IMR-90 (cell line): ENCODE data around the gene GAL3ST3. TPM values are rescaled to one million over a fixed set of nuclear protein-coding genes. Genes with fewer than 3 reads are reported as not detected.

Experiments used
- ATAC-seq: fragments of 200-7000 bp; cut with Tn5 transposase; 2 replicates; pipeline ENCODE4 v1.9.1; 2020; ENCODE audit warnings: low read depth, mild to moderate bottlenecking, moderate library complexity
- BruUV-seq: library from RNA; stranded (reverse); fragments of 400-500 nt; replicated peaks from 2 replicates; lab custom pipeline; 2021; lab: Mats Ljungman, UMichigan
- CTCF ChIA-PET: fragments of 300-600 bp; formaldehyde crosslinking; extraction: SDS; loops from one replicate; lab custom pipeline; 2021; ENCODE audit warnings: antibody characterized with exemption; lab: Yijun Ruan, JAX
- POLR2A ChIA-PET: fragments of 300-600 bp; sonication (Branson Sonifier 250); formaldehyde crosslinking; loops from one replicate; lab custom pipeline; 2022; ENCODE audit warnings: antibody characterized with exemption; ENCODE audit not compliant: unreplicated experiment; lab: Charles Lee
- DNase-seq: peaks from one replicate; pipeline ENCODE4 v3.0.0; 2013
- H2AFZ ChIP-seq: replicated peaks from 2 replicates; pipeline ENCODE3; 2013; ENCODE audit warnings: low read length, mild to moderate bottlenecking; ENCODE audit not compliant: poor library complexity
- H2AK5ac ChIP-seq: 2 replicates; pipeline ENCODE4 v1.6.1; 2013; ENCODE audit warnings: low read depth, low read length, inconsistent platforms
- H2AK9ac ChIP-seq: replicated peaks from 2 replicates; pipeline ENCODE3; 2013; ENCODE audit warnings: mild to moderate bottlenecking, low read depth, low read length, moderate library complexity; ENCODE audit not compliant: poor library complexity
- H2BK120ac ChIP-seq: 2 replicates; pipeline ENCODE4 v1.6.1; 2013; ENCODE audit warnings: low read depth, low read length, inconsistent platforms
- H2BK15ac ChIP-seq: 3 replicates; pipeline ENCODE4 v1.6.1; 2013; ENCODE audit warnings: low read depth, low read length, inconsistent platforms
- H2BK20ac ChIP-seq: 2 replicates; pipeline ENCODE4 v1.6.1; 2013; ENCODE audit warnings: low read depth, mild to moderate bottlenecking, inconsistent platforms, low read length, moderate library complexity
- H2BK5ac ChIP-seq: 2 replicates; pipeline ENCODE4 v1.6.1; 2013; ENCODE audit warnings: mild to moderate bottlenecking, low read depth, low read length, inconsistent platforms; ENCODE audit not compliant: poor library complexity, severe bottlenecking
- H3K14ac ChIP-seq: replicated peaks from 2 replicates; pipeline ENCODE4 v1.6.1; 2013; ENCODE audit warnings: low read depth, low read length, inconsistent platforms
- H3K18ac ChIP-seq: 2 replicates; pipeline ENCODE4 v1.6.1; 2013; ENCODE audit warnings: low read depth, low read length, control low read depth
- H3K23ac ChIP-seq: 2 replicates; pipeline ENCODE4 v1.6.1; 2013; ENCODE audit warnings: low read depth, low read length, inconsistent platforms
- H3K27ac ChIP-seq: 2 replicates; pipeline ENCODE4 v1.5.1; 2013; ENCODE audit warnings: mild to moderate bottlenecking, control low read depth, low read length; ENCODE audit not compliant: insufficient read depth
- H3K27me3 ChIP-seq: 2 replicates; pipeline ENCODE4 v1.6.1; 2013; ENCODE audit warnings: low read length; ENCODE audit not compliant: control insufficient read depth, insufficient read depth
- H3K36me3 ChIP-seq: 2 replicates; pipeline ENCODE4 v1.6.1; 2013; ENCODE audit warnings: low read length, mixed read lengths; ENCODE audit not compliant: control insufficient read depth, insufficient read depth
- H3K4ac ChIP-seq: 2 replicates; pipeline ENCODE4 v1.6.1; 2013; ENCODE audit warnings: low read depth, low read length, inconsistent platforms
- H3K4me1 ChIP-seq: 2 replicates; pipeline ENCODE4 v1.6.1; 2013; ENCODE audit warnings: low read length, mixed read lengths; ENCODE audit not compliant: control insufficient read depth, insufficient read depth
- H3K4me2 ChIP-seq: 2 replicates; pipeline ENCODE4 v1.6.1; 2013; ENCODE audit warnings: low read depth, mild to moderate bottlenecking, control low read depth, low read length, moderate library complexity
- H3K4me3 ChIP-seq: 2 replicates; pipeline ENCODE4 v1.5.1; 2013; ENCODE audit warnings: low read depth, mild to moderate bottlenecking, control low read depth, low read length, moderate library complexity; ENCODE audit not compliant: insufficient read depth
- H3K56ac ChIP-seq: 2 replicates; pipeline ENCODE4 v1.6.1; 2013; ENCODE audit warnings: low read length, inconsistent platforms; ENCODE audit not compliant: insufficient read depth; ENCODE audit errors: extremely low read depth
- H3K79me1 ChIP-seq, 2 experiments: 2 replicates each; pipeline ENCODE4 v1.6.1; 2013; ENCODE audit warnings: low read length in 2 of 2, inconsistent platforms in 1 of 2, low read depth in 1 of 2
- H3K9ac ChIP-seq: 2 replicates; pipeline ENCODE4 v1.6.1; 2013; ENCODE audit warnings: low read depth, low read length, control low read depth
- H3K9me1 ChIP-seq: 2 replicates; pipeline ENCODE4 v1.6.1; 2013; ENCODE audit warnings: low read length, inconsistent platforms; ENCODE audit not compliant: insufficient read depth
- H3K9me3 ChIP-seq: 2 replicates; pipeline ENCODE4 v1.6.1; 2013; ENCODE audit warnings: low read length; ENCODE audit not compliant: control insufficient read depth, insufficient read depth
- H4K20me1 ChIP-seq: 2 replicates; pipeline ENCODE4 v1.6.1; 2013; ENCODE audit warnings: low read length, inconsistent platforms; ENCODE audit not compliant: insufficient read depth
- H4K5ac ChIP-seq: 2 replicates; pipeline ENCODE4 v1.6.1; 2013; ENCODE audit warnings: mild to moderate bottlenecking, low read depth, low read length, control low read depth
- H4K8ac ChIP-seq, 2 experiments: 2 replicates each; pipeline ENCODE4 v1.6.1; 2013; ENCODE audit warnings: low read depth in 2 of 2, low read length in 2 of 2, control low read depth in 1 of 2, inconsistent platforms in 1 of 2
- H4K91ac ChIP-seq: 2 replicates; pipeline ENCODE4 v1.6.1; 2013; ENCODE audit warnings: low read depth, low read length, inconsistent platforms; ENCODE audit not compliant: insufficient read depth
- BHLHE40 ChIP-seq: fragments of 150-350 bp; IDR thresholded peaks from 2 replicates; pipeline ENCODE4 v1.6.1; 2016; ENCODE audit warnings: mild to moderate bottlenecking, low read depth, low read length
- CEBPB ChIP-seq: IDR thresholded peaks from 2 replicates; pipeline ENCODE4 v1.6.1; 2012; ENCODE audit warnings: low read depth, low read length, improper control_type of control experiment
- CHD1 ChIP-seq: IDR thresholded peaks from 2 replicates; pipeline ENCODE4 v1.6.1; 2012; ENCODE audit warnings: low read depth, low read length, improper control_type of control experiment
- CTCF ChIP-seq: conservative IDR thresholded peaks from 2 replicates; pipeline ENCODE4 v1.5.1; 2012; ENCODE audit warnings: mild to moderate bottlenecking, low read depth, low read length, improper control_type of control experiment
- ELK1 ChIP-seq: fragments of 150-350 bp; IDR thresholded peaks from 2 replicates; pipeline ENCODE4 v1.6.1; 2016; ENCODE audit warnings: low read depth, mild to moderate bottlenecking, low read length, moderate library complexity, borderline replicate concordance
- FOS ChIP-seq: fragments of 150-350 bp; IDR thresholded peaks from 2 replicates; pipeline ENCODE4 v1.6.1; 2016; ENCODE audit warnings: low read depth, low read length
- MAFK ChIP-seq: IDR thresholded peaks from 2 replicates; pipeline ENCODE4 v1.6.1; 2012; ENCODE audit warnings: low read depth, low read length, improper control_type of control experiment
- MXI1 ChIP-seq: IDR thresholded peaks from 2 replicates; pipeline ENCODE4 v1.6.1; 2012; ENCODE audit warnings: low read depth, mild to moderate bottlenecking, low read length, moderate library complexity, borderline replicate concordance
- NFE2L2 ChIP-seq: fragments of 150-350 bp; IDR thresholded peaks from 2 replicates; pipeline ENCODE4 v1.6.1; 2016; ENCODE audit warnings: low read depth, mild to moderate bottlenecking, low read length
- POLR2A ChIP-seq: IDR thresholded peaks from 2 replicates; pipeline ENCODE4 v1.6.1; 2012; ENCODE audit warnings: mild to moderate bottlenecking, low read depth, low read length
- RAD21 ChIP-seq: IDR thresholded peaks from 2 replicates; pipeline ENCODE4 v1.6.1; 2012; ENCODE audit warnings: low read length, improper control_type of control experiment
- RCOR1 ChIP-seq: IDR thresholded peaks from 2 replicates; pipeline ENCODE4 v1.6.1; 2012; ENCODE audit warnings: mild to moderate bottlenecking, low read length, improper control_type of control experiment; ENCODE audit not compliant: insufficient replicate concordance
- RFX5 ChIP-seq: IDR thresholded peaks from 2 replicates; pipeline ENCODE4 v1.8.0; 2012; ENCODE audit warnings: low read depth, mild to moderate bottlenecking, low read length, moderate library complexity
- SMC3 ChIP-seq: fragments of 150-350 bp; IDR thresholded peaks from 2 replicates; pipeline ENCODE4 v1.6.1; 2016; ENCODE audit warnings: low read depth, mild to moderate bottlenecking, antibody characterized with exemption, low read length, moderate library complexity
- USF2 ChIP-seq: fragments of 150-350 bp; IDR thresholded peaks from 2 replicates; pipeline ENCODE4 v1.6.1; 2017; ENCODE audit warnings: mild to moderate bottlenecking, antibody characterized with exemption, low read length, low read depth
- WGBS, 2 experiments: methylation state at CpG; one replicate each; pipeline versions ENCODE4 v1.1.5 to v1.1.7; 2013; ENCODE audit warnings: missing lambda C conversion rate in 2 of 2; ENCODE audit not compliant: insufficient read length in 1 of 2; ENCODE audit errors: extremely low coverage in 2 of 2; 5-methylcytosine and 5-hydroxymethylcytosine counted together
- dilution Hi-C: fragments of 300-500 bp; cut with HindIII; formaldehyde crosslinking; loops from one replicate; pipeline ENCODE4 v1.14.3; 2018; ENCODE audit warnings: low sequenced_read_pairs; ENCODE audit not compliant: unreplicated experiment
- in situ Hi-C: fragments of 300-500 bp; cut with MboI; formaldehyde crosslinking; loops from 3 replicates; pipeline ENCODE4 v1.14.3; 2019; ENCODE audit warnings: low sequenced_read_pairs, inconsistent platforms, mixed read lengths
- intact Hi-C: fragments of 100-400 bp; cut with micrococcal nuclease; formaldehyde crosslinking; loops from 2 replicates; pipeline ENCODE4 v1.10.0; 2022
- polyA plus RNA-seq, 3 experiments: library from polyadenylated mRNA; depleted of rRNA; stranded (reverse); fragments of >200 nt; gene quantifications; 2 replicates each; pipeline ENCODE4 v1.2.3, GENCODE V29; 2012; ENCODE audit warnings: low replicate concordance in 1 of 3
- total RNA-seq: library from RNA; depleted of rRNA; stranded (reverse); fragments of >200 nt; gene quantifications from 2 replicates; pipeline ENCODE4 v1.2.3, GENCODE V29; 2012

GAL3ST3 gene
- total and polyA plus RNA-seq, 2 of the 4 experiments (the other 2 are of a cell fraction) = 0.19 TPM; not detected in 1

- Histone ChIP-seq H3K56ac (no peak overlapping the region), H3K4me3 (no peak overlapping the region), H2AFZ (peak overlapping the region; percentile 77), H4K8ac (peak overlapping the region in 1 of 2 experiments; percentile 58; a peak in 2 of 4 replicates), H3K9ac (no peak overlapping the region), H3K4me1 (no peaks in the 10 kb centered on the region; the same call in none of the 2 replicates), H3K18ac (no peak overlapping the region), H3K79me1 (peaks cover 6 to 7% of the 10 kb centered on the region in 2 experiments; a peak in 2 of 4 replicates), H4K5ac (0 out of 2 replicates have a peak overlapping the region, but pooled peaks have one; percentile 7), H3K4me2 (no peak overlapping the region), H4K20me1 (no peaks in the 10 kb centered on the region), H3K9me1 (0 out of 2 replicates have a peak, but pooled peaks cover 4% of the 10 kb centered on the region), H3K4ac (no peak overlapping the region), H3K23ac (no peak overlapping the region), H2AK9ac (no peak overlapping the region), H2BK15ac (no peak overlapping the region), H3K36me3 (peaks cover 7% of the 10 kb centered on the region; the same call in 1 of the 2 replicates), H3K27ac (no peak overlapping the region), H2BK120ac (no peak overlapping the region), H4K91ac (no peak overlapping the region), H3K9me3 (no peaks in the 10 kb centered on the region), H3K27me3 (peaks cover 13% of the 10 kb centered on the region), H2AK5ac (no peak overlapping the region), H3K14ac (no peak overlapping the region), H2BK20ac (no peak overlapping the region; the same call in 1 of the 2 replicates), H2BK5ac (no peak overlapping the region)
- no TSS peak for BruUV-seq
- in situ Hi-C loops = no loop called here
- ATAC-seq (no peak), DNase-seq (no peak)
- dilution Hi-C loops = no loop called here
- no CpG with 5 or more reads among the region's 10 CpGs for WGBS, 2 experiments
- ChIA-PET POLR2A (interaction anchor here (0.5 to 0.6 kb wide), 2 partner anchors 11 to 130 kb away, joined by 3 read pairs; no protein-coding TSS in a partner anchor), CTCF (interaction anchor here (0.7 kb wide), 1 partner anchor 102 kb away, joined by 3 read pairs; no protein-coding TSS in a partner anchor)
- intact Hi-C loops = no loop called here
- no peak for TF ChIP-seq CHD1
- no peak for TF ChIP-seq NFE2L2
- no peak for TF ChIP-seq MXI1
- no peak for TF ChIP-seq ELK1
- TF ChIP-seq CTCF = no peak
- no peak for TF ChIP-seq SMC3
- no peak for TF ChIP-seq RCOR1
- no peak for TF ChIP-seq CEBPB
- TF ChIP-seq POLR2A = no peak
- no peak for TF ChIP-seq FOS
- TF ChIP-seq RAD21 = no peak
- no peak for TF ChIP-seq MAFK
- TF ChIP-seq USF2 = no peak
- TF ChIP-seq BHLHE40 = no peak
- TF ChIP-seq RFX5 = no peak
These were observed 40.4 kb downstream of the GAL3ST3 start for GRCh38 chr11:66008468-66009101.
